Measurements from ENCODE around the gene SHBG.
"Not testable (repeated sequence)": the region's sequence is repeated elsewhere in the genome, so short reads cannot be mapped to it uniquely, and the experiment has no call there.

SHBG gene

DNA sequence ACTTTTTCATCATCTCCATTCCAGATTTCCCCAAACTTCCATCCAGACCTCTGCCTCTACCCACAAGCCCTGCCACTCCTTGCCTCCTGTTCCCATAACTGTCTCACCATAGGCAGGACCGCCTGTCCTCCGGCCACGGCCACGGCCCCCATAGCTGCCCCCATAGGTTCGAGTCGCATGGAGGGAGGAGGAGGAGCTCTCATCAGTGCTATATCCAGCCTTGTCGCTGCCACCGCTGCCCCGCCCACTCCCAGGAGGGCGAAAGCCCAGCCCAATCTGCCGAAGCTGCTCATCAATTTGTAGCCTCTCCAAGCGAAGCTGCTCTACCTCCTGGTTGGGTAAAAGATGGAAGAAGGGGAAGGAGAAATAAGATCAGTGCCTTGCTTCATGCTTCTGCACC lies 36.6 kb upstream of the SHBG start:
- H3K27me3 ChIP-seq (ENCODE audit: control insufficient read depth, low read length), result no peaks in the 10 kb centered on the region
- no peaks in the 10 kb centered on the region for H4K20me1 ChIP-seq (ENCODE audit: control insufficient read depth, insufficient read depth, low read depth, low read length)
- no peaks in the 10 kb centered on the region for H3K4me1 ChIP-seq (ENCODE audit: control insufficient read depth, low read length)
- H3K9me2 ChIP-seq (replicated peaks; ENCODE audit: control insufficient read depth, low read length), result no peaks in the 10 kb centered on the region
- peaks cover 82% of the 10 kb centered on the region for H3K36me3 ChIP-seq (ENCODE audit: control insufficient read depth, low read length)
- no peaks in the 10 kb centered on the region for H3K79me2 ChIP-seq (ENCODE audit: control insufficient read depth, low read length)
- no peaks in the 10 kb centered on the region for H3K9me3 ChIP-seq (ENCODE audit: control insufficient read depth, insufficient read depth, low read length)
- no peak overlapping the region for H3K27ac ChIP-seq (ENCODE audit: low read depth, low read length)
- H3F3A ChIP-seq (ENCODE audit: control insufficient read depth, insufficient read depth), result peaks cover 3% of the 10 kb centered on the region; the same call in 1 of the 2 replicates
- no peak for TF ChIP-seq EZH2phosphoT487 (IDR thresholded peaks at IDR 0.05; ENCODE audit: borderline replicate concordance, low read length)
- TF ChIP-seq, protein P1, sequence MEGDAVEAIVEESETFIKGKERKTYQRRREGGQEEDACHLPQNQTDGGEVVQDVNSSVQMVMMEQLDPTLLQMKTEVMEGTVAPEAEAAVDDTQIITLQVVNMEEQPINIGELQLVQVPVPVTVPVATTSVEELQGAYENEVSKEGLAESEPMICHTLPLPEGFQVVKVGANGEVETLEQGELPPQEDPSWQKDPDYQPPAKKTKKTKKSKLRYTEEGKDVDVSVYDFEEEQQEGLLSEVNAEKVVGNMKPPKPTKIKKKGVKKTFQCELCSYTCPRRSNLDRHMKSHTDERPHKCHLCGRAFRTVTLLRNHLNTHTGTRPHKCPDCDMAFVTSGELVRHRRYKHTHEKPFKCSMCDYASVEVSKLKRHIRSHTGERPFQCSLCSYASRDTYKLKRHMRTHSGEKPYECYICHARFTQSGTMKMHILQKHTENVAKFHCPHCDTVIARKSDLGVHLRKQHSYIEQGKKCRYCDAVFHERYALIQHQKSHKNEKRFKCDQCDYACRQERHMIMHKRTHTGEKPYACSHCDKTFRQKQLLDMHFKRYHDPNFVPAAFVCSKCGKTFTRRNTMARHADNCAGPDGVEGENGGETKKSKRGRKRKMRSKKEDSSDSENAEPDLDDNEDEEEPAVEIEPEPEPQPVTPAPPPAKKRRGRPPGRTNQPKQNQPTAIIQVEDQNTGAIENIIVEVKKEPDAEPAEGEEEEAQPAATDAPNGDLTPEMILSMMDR (IDR thresholded peaks at IDR 0.05; ENCODE audit: low read depth, low read length, poor library complexity, severe bottlenecking), result no peak
- no peak overlapping the region for H3K4me2 ChIP-seq (ENCODE audit: low read length)
- no peak overlapping the region for H3K4me3 ChIP-seq (ENCODE audit: low read length)

DNA sequence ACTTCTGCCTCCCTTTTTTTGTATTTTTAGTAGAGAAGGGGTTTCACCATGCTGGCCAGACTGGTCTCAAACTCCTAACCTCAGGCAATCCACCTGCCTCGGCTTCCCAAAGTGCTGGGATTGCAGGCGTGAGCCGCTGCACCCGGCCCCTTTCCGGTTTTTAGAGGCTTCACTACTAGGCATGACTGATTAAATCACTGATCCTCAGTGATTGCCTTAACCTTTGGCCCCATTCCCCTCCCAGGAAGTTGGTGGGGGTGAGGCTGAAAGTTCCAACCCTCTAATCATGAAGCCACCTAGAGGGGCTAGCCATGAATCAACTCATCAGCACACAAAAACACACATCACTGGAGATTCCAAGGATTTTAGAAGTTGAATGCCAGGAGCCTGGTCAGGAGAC lies 32.4 kb upstream of the SHBG start:
- not testable (repeated sequence) for H3K79me2 ChIP-seq (ENCODE audit: control insufficient read depth, low read length); H3K27me3 ChIP-seq (ENCODE audit: control insufficient read depth, low read length); H3K9me3 ChIP-seq (ENCODE audit: control insufficient read depth, insufficient read depth, low read length); H3K27ac ChIP-seq (ENCODE audit: low read depth, low read length); H3F3A ChIP-seq (ENCODE audit: control insufficient read depth, insufficient read depth); H4K20me1 ChIP-seq (ENCODE audit: control insufficient read depth, insufficient read depth, low read depth, low read length); H3K4me2 ChIP-seq (ENCODE audit: low read length); H3K4me1 ChIP-seq (ENCODE audit: control insufficient read depth, low read length); H3K9me2 ChIP-seq (replicated peaks; ENCODE audit: control insufficient read depth, low read length); H3K4me3 ChIP-seq (ENCODE audit: low read length)
- peaks cover 73% of the 10 kb centered on the region for H3K36me3 ChIP-seq (ENCODE audit: control insufficient read depth, low read length)

DNA sequence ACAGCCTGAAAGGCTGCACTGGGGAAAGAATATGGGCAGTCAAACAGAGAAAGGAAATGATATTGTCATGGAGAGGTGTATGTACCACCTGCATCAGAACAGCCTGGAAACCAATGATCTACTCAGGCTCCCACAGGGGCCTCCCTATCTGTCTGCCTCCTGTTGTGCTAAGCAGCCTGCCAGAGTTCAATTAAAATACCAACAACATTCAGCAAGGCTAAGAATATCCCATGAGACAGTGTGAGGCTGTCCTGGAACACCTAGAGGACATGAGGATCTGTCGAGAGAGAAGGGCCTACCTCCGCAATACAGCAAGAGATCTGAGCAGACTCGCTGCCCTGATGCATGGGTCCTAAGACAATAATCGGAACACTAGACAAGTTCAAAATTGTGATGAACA lies 23.7 kb upstream of the SHBG start:
- no peaks in the 10 kb centered on the region for H3K4me1 ChIP-seq (ENCODE audit: control insufficient read depth, low read length)
- no peaks in the 10 kb centered on the region for H3K9me2 ChIP-seq (replicated peaks; ENCODE audit: control insufficient read depth, low read length)
- no peak for TF ChIP-seq EZH2phosphoT487 (IDR thresholded peaks at IDR 0.05; ENCODE audit: borderline replicate concordance, low read length)
- TF ChIP-seq, protein P1 (IDR thresholded peaks at IDR 0.05; ENCODE audit: low read depth, low read length, poor library complexity, severe bottlenecking), result no peak
- peaks cover 29% of the 10 kb centered on the region for H3K79me2 ChIP-seq (ENCODE audit: control insufficient read depth, low read length)
- no peaks in the 10 kb centered on the region for H3F3A ChIP-seq (ENCODE audit: control insufficient read depth, insufficient read depth)
- no peaks in the 10 kb centered on the region for H3K27me3 ChIP-seq (ENCODE audit: control insufficient read depth, low read length)
- H3K9me3 ChIP-seq (ENCODE audit: control insufficient read depth, insufficient read depth, low read length), result no peaks in the 10 kb centered on the region
- no peak overlapping the region for H3K4me3 ChIP-seq (ENCODE audit: low read length)
- no peaks in the 10 kb centered on the region; the same call in 1 of the 2 replicates for H4K20me1 ChIP-seq (ENCODE audit: control insufficient read depth, insufficient read depth, low read depth, low read length)
- H3K4me2 ChIP-seq (ENCODE audit: low read length), result no peak overlapping the region
- peaks cover 51% of the 10 kb centered on the region for H3K36me3 ChIP-seq (ENCODE audit: control insufficient read depth, low read length)
- no peak overlapping the region for H3K27ac ChIP-seq (ENCODE audit: low read depth, low read length)

DNA sequence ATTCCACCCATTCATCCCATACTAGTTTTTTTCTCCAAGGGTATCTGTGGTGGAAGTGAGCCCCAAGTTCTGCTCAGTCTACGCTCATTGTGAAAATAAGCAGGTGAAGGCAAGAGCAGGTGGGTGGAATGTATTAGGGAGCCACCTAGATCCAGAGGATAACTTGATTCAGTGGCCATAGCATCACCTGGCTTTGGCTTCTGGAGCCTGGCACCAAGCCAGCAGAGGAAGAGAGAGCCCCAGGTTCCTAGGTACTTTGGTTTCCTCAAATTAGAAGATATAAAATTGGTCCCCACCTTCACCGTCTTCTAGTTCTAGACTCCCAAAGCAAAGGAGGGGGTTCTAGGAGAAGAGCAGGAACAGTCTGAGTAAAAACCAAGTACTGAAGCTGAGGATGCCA lies 19.3 kb upstream of the SHBG start:
- Histone ChIP-seq H3K4me2 (ENCODE audit: low read length) (no peak overlapping the region), H3K4me3 (ENCODE audit: low read length) (no peak overlapping the region), H3K36me3 (ENCODE audit: control insufficient read depth, low read length) (peaks cover 44% of the 10 kb centered on the region), H3K9me2 (replicated peaks; ENCODE audit: control insufficient read depth, low read length) (no peaks in the 10 kb centered on the region), H3K79me2 (ENCODE audit: control insufficient read depth, low read length) (peaks cover 60% of the 10 kb centered on the region), H3K27me3 (ENCODE audit: control insufficient read depth, low read length) (no peaks in the 10 kb centered on the region), H4K20me1 (ENCODE audit: control insufficient read depth, insufficient read depth, low read depth, low read length) (peaks cover 6% of the 10 kb centered on the region; the same call in 1 of the 2 replicates), H3K9me3 (ENCODE audit: control insufficient read depth, insufficient read depth, low read length) (no peaks in the 10 kb centered on the region), H3F3A (ENCODE audit: control insufficient read depth, insufficient read depth) (no peaks in the 10 kb centered on the region), H3K4me1 (ENCODE audit: control insufficient read depth, low read length) (peaks cover 23% of the 10 kb centered on the region), H3K27ac (ENCODE audit: low read depth, low read length) (no peak overlapping the region)
- TF ChIP-seq EZH2phosphoT487 (IDR thresholded peaks at IDR 0.05; ENCODE audit: borderline replicate concordance, low read length), result no peak
- TF ChIP-seq, protein P1 (IDR thresholded peaks at IDR 0.05; ENCODE audit: low read depth, low read length, poor library complexity, severe bottlenecking), result no peak

Measured in DOHH2 (cell line).